ENCODE data around the gene CNTN1. TPM values are rescaled to one million over a fixed set of nuclear protein-coding genes. Genes with fewer than 3 reads are reported as not detected.

The CNTN1 gene
- total and polyA plus RNA-seq, 9 of the 15 experiments (the other 6 are each of a cell fraction or from before 2014, with no cell fraction given) = 0.16 TPM; not detected in 8

GRCh38 chr12:40745386-40745785 is 53.1 kb downstream of the CNTN1 start (continued):
- no peak for TF ChIP-seq ZBTB40 (IDR thresholded peaks at IDR 0.05)
- TF ChIP-seq ZBTB40 (CRISPR knock-in tag; IDR thresholded peaks at IDR 0.05) = no peak
- TF ChIP-seq HDAC6 (IDR thresholded peaks at IDR 0.05; ENCODE audit: low read depth, low read length) = no peak
- TF ChIP-seq CGGBP1 (CRISPR knock-in tag; IDR thresholded peaks at IDR 0.05) = no peak
